Heart right ventricle (tissue), 16 donors: Measurements from ENCODE around the gene NPTXR. TPM values are rescaled to one million over a fixed set of nuclear protein-coding genes. Genes with fewer than 3 reads are reported as not detected.

Experiments used
- ATAC-seq, 8 donors: fragments of 200-7000 bp; cut with Tn5 transposase; one replicate each; pipeline ENCODE4 v1.9.1; 2020; ENCODE audit warnings: mild to moderate bottlenecking in 8 of 8, moderate library complexity in 8 of 8, moderate number of reproducible peaks in 1 of 8
- DNase-seq, 2 donors: peaks; one replicate each; pipeline ENCODE4 v3.0.0-alpha.2; 2020
- H3K27ac ChIP-seq, 10 donors: fragments of 200-600 bp; sonication (generic) in 2 of 10; one replicate each; pipeline versions ENCODE4 v1.5.0 to v1.8.0; 2020 to 2022; ENCODE audit warnings: mild to moderate bottlenecking in 3 of 10
- H3K27me3 ChIP-seq, 7 donors: fragments of 200-600 bp; one replicate each; pipeline ENCODE4 v1.8.0; 2021 to 2022; ENCODE audit warnings: mild to moderate bottlenecking in 2 of 7
- H3K36me3 ChIP-seq, 9 donors: fragments of 200-600 bp; sonication (generic) in 1 of 9; one replicate each; pipeline versions ENCODE4 v1.5.0 to v1.8.0; 2020 to 2022; ENCODE audit warnings: mild to moderate bottlenecking in 2 of 9
- H3K4me1 ChIP-seq, 9 donors: fragments of 200-600 bp; sonication (generic) in 1 of 9; one replicate each; pipeline versions ENCODE4 v1.5.0 to v1.8.0; 2020 to 2022; ENCODE audit warnings: mild to moderate bottlenecking in 4 of 9
- H3K4me3 ChIP-seq, 10 donors: fragments of 200-600 bp; sonication (generic) in 2 of 10; one replicate each; pipeline versions ENCODE4 v1.5.0 to v1.8.0; 2020 to 2022; ENCODE audit warnings: mild to moderate bottlenecking in 7 of 10, moderate library complexity in 2 of 10
- H3K9me3 ChIP-seq, 11 donors: fragments of 200-600 bp in 10 of 11; sonication (generic) in 2 of 11; one replicate each; pipeline versions ENCODE4 v1.5.0 to v1.8.0; 2013 to 2022; ENCODE audit warnings: mild to moderate bottlenecking in 2 of 11, control low read depth in 1 of 11, moderate library complexity in 1 of 11
- WGBS, 2 donors: extraction: QIAGEN DNeasy Blood & Tissue Kit; methylation state at CpG; one replicate each; pipeline ENCODE4 v1.1.7; 2013; ENCODE audit warnings: inconsistent platforms in 1 of 2; 5-methylcytosine and 5-hydroxymethylcytosine counted together
- intact Hi-C, 10 donors: fragments of 100-400 bp; cut with DNase I; formaldehyde crosslinking; loops; one replicate each; pipeline versions ENCODE4 v1.11.1 to v1.14.2; 2022
- polyA plus RNA-seq, 2 donors: library from polyadenylated mRNA; stranded (reverse); fragments of 200-250 nt; gene quantifications; one replicate each; pipeline ENCODE4 v1.2.3, GENCODE V29; 2013
- total RNA-seq, 10 donors: library from RNA; stranded (reverse); fragmentation: NEBNext Ultra II Directional in 3 of 10; extraction: Animal tissue kit (Norgen Biotek cat#: 25700) in 3 of 10; gene quantifications; one replicate each; pipeline versions ENCODE4 v1.2.1 to v1.2.4, GENCODE V29; 2021 to 2023
- TF ChIP-seq, protein P1 (sequence below), 9 donors: fragments of 200-600 bp; sonication (generic) in 2 of 9; IDR thresholded peaks; one replicate each; pipeline versions ENCODE4 v1.5.0 to v1.8.0; 2021 to 2022; ENCODE audit warnings: antibody characterized with exemption in 9 of 9, mild to moderate bottlenecking in 5 of 9, moderate library complexity in 1 of 9
- donor health status: Arrhythmogenic right ventricular cardiomyopathy.
- donor health status: ischemic (EF 13 %, LVEDD 7.1; RV severe dilation, severe dysfunction).
- donor health status: healthy with polysubstance abuse.
- donor health status: DM: no; HTN: yes; CAD: no.
- donor health status: DM: no; HTN: no; CAD: no.
- donor health status: ischemic (EF 25% LVEDD 6.9; RV normal size, moderate dysfunction).
- donor health status: ischemic (EF 25% LVEDD 5.7; RV mildly dilated, moderate dysfunction).
- donor health status: healthy.
- donor health status: DM: yes; HTN: yes; CAD: no.
- donor health status: Ischemic cardiomyopathy.
- donor health status: ischemic (EF 35%, LVEDD 5.7; RV mildly dilated, moderate dysfunction).
- donor health status: nonischemic (EF 11% LVEDD 7.7; RV severe dilation, severe dysfunction).
- donor health status: DM: yes; HTN: yes; CAD: no.
- donor health status: PGD.
- donor health status: ischemic (EF 29% LVEDD 5.4; RV normal size, mild dysfunction).
- donor health status: nonischemic (EF 23%, LVEDD 6.1; RV moderate dilation, normal function).

NPTXR gene
- total and polyA plus RNA-seq, 12 donors: 8.6 to 32.9 (median 21.4) TPM

- intact Hi-C loops: loop anchor here in 1 of 10 donors (5.0 to 10.0 kb wide), 2 partner anchors 61 to 534 kb away; partner anchors contain the start of genes NPTXR and RPL3
- 38 to 60% methylated on average over 13 of the region's 13 CpGs for WGBS, 2 donors
- peak overlapping the region in 8 of 10 donors; percentile 3 to 84 (median 76) for H3K27ac ChIP-seq
- H3K9me3 ChIP-seq: no peaks in the 10 kb centered on the region
- peaks cover 0 to 59% (median 12%) of the 10 kb centered on the region in 9 donors for H3K36me3 ChIP-seq
- peaks cover 7 to 58% (median 40%) of the 10 kb centered on the region in 9 donors for H3K4me1 ChIP-seq
- H3K27me3 ChIP-seq: no peaks in the 10 kb centered on the region
- DNase-seq (peak; percentile 72), ATAC-seq (peak; percentile 62 to 82 (median 70))
- H3K4me3 ChIP-seq: no peak overlapping the region
- TF ChIP-seq, protein P1, sequence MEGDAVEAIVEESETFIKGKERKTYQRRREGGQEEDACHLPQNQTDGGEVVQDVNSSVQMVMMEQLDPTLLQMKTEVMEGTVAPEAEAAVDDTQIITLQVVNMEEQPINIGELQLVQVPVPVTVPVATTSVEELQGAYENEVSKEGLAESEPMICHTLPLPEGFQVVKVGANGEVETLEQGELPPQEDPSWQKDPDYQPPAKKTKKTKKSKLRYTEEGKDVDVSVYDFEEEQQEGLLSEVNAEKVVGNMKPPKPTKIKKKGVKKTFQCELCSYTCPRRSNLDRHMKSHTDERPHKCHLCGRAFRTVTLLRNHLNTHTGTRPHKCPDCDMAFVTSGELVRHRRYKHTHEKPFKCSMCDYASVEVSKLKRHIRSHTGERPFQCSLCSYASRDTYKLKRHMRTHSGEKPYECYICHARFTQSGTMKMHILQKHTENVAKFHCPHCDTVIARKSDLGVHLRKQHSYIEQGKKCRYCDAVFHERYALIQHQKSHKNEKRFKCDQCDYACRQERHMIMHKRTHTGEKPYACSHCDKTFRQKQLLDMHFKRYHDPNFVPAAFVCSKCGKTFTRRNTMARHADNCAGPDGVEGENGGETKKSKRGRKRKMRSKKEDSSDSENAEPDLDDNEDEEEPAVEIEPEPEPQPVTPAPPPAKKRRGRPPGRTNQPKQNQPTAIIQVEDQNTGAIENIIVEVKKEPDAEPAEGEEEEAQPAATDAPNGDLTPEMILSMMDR (IDR thresholded peaks at IDR 0.05): no peak
Measured at GRCh38 chr22:38781033-38781432, 62.8 kb downstream of the NPTXR start.

GRCh38 chr22:38777087-38777671 lies 66.6 kb downstream of the NPTXR start:
- Histone ChIP-seq H3K27me3 (no peaks in the 10 kb centered on the region), H3K36me3 (peaks cover 0 to 48% (median 12%) of the 10 kb centered on the region in 9 donors), H3K4me3 (no peak overlapping the region), H3K9me3 (no peaks in the 10 kb centered on the region), H3K4me1 (peaks cover 4 to 22% (median 18%) of the 10 kb centered on the region in 9 donors), H3K27ac (no peak overlapping the region)
- intact Hi-C loops: loop anchor here in 5 of 10 donors (10.0 kb wide), 5 partner anchors 48 to 358 kb away; partner anchors contain the start of gene NPTXR (in 1 of the 5)
- DNase-seq (no peak), ATAC-seq (no peak)
- TF ChIP-seq, protein P1 (IDR thresholded peaks at IDR 0.05): no peak
- 92 to 96% methylated on average over 27 of the region's 27 CpGs for WGBS, 2 donors

DNA sequence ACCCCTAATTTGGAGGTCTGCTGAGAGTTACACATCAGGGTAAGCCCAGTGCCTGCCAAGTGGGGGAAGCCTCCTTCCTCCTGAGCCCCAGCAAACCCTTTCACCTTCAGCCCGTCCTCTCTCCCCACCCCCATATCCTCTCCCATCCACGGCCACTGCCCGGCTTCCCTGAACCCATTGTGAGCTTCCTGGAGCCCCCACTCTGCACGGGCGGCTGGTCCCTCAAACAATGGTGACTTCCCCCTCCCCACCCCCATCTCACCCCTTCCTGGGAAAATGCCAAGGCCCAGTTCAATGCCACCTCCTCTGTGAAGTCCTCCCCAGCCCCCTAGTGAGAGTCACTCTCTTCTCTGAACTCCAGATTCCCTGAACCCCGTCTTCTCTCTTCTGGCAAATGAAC lies 67.7 kb downstream of the NPTXR start:
- TF ChIP-seq, protein P1 (IDR thresholded peaks at IDR 0.05): no peak
- intact Hi-C loops: loop anchor here in 5 of 10 donors (10.0 kb wide), 5 partner anchors 49 to 359 kb away; partner anchors contain the start of gene NPTXR (in 1 of the 5)
- peaks cover 0 to 11% (median 7%) of the 10 kb centered on the region in 9 donors for H3K4me1 ChIP-seq
- H3K27me3 ChIP-seq: no peaks in the 10 kb centered on the region
- no peaks in the 10 kb centered on the region for H3K9me3 ChIP-seq
- 57 to 76% methylated on average over 6 of the region's 6 CpGs for WGBS, 2 donors
- H3K4me3 ChIP-seq: no peak overlapping the region
- peaks cover 0 to 38% (median 12%) of the 10 kb centered on the region in 9 donors for H3K36me3 ChIP-seq
- H3K27ac ChIP-seq: no peak overlapping the region
- ATAC-seq (no peak), DNase-seq (no peak)

- DNase-seq: no peak
- Histone ChIP-seq H3K27me3 (no peaks in the 10 kb centered on the region), H3K27ac (no peak overlapping the region), H3K36me3 (peaks cover 0 to 34% (median 8%) of the 10 kb centered on the region in 9 donors), H3K4me1 (peaks cover 0 to 6% (median 4%) of the 10 kb centered on the region in 9 donors), H3K9me3 (no peaks in the 10 kb centered on the region), H3K4me3 (no peak overlapping the region)
- intact Hi-C loops: loop anchor here in 5 of 10 donors (10.0 kb wide), 5 partner anchors 49 to 359 kb away; partner anchors contain the start of gene NPTXR (in 1 of the 5)
- no peak for ATAC-seq
- TF ChIP-seq, protein P1 (IDR thresholded peaks at IDR 0.05): no peak
- 77 to 83% methylated on average over 13 of the region's 13 CpGs for WGBS, 2 donors
Measured at GRCh38 chr22:38775656-38776055, 68.2 kb downstream of the NPTXR start.
